GM23248 (cell line): Measurements from ENCODE around the gene PRKCA.

ENCODE experiments used
- EZH2 ChIP-seq: fragments of 200-600 bp; sonication (generic); IDR thresholded peaks from 2 replicates; pipeline ENCODE4 v1.6.1; 2018; ENCODE audit warnings: antibody characterized with exemption, mild to moderate bottlenecking; ENCODE audit not compliant: insufficient read depth, poor library complexity, severe bottlenecking
- EZH2phosphoT487 ChIP-seq: fragments of 200-600 bp; sonication (generic); IDR thresholded peaks from 2 replicates; pipeline ENCODE4 v1.6.1; 2018; ENCODE audit warnings: antibody characterized with exemption, moderate library complexity, mild to moderate bottlenecking, low read depth; ENCODE audit not compliant: insufficient read depth

- TF ChIP-seq EZH2, result no peak
- TF ChIP-seq EZH2phosphoT487, result no peak
Observed at GRCh38 chr17:66306446-66306845, 4.0 kb downstream of the PRKCA start.
